ENCODE data around the gene PAX3.

Gene PAX3

GRCh38 chr2:222309766-222310165 is 11.0 kb upstream of the PAX3 start:
- no peak for DNase-seq

GRCh38 chr2:222309361-222309760 is 10.6 kb upstream of the PAX3 start:
- DNase-seq, result no peak

- DNase-seq, result no peak
Observed at GRCh38 chr2:222307978-222308730, 9.4 kb upstream of the PAX3 start.

- no peak for DNase-seq
Observed at GRCh38 chr2:222307143-222307756, 8.5 kb upstream of the PAX3 start.

GRCh38 chr2:222306393-222307142 is 7.8 kb upstream of the PAX3 start:
- DNase-seq, result no peak

GRCh38 chr2:222305516-222306392 is 7.0 kb upstream of the PAX3 start:
- DNase-seq, result no peak

- no peak for DNase-seq
Observed at GRCh38 chr2:222304737-222305515, 6.1 kb upstream of the PAX3 start.

GRCh38 chr2:222303828-222304736 is 5.3 kb upstream of the PAX3 start:
- no peak for DNase-seq

- DNase-seq, result no peak
Observed at GRCh38 chr2:222303045-222303827, 4.4 kb upstream of the PAX3 start.

- no peak for DNase-seq
Observed at GRCh38 chr2:222302178-222303018, 3.6 kb upstream of the PAX3 start.

- DNase-seq, result no peak
Observed at GRCh38 chr2:222301796-222302118, 3.0 kb upstream of the PAX3 start.

GRCh38 chr2:222301053-222301795 is 2.4 kb upstream of the PAX3 start:
- DNase-seq, result no peak

GRCh38 chr2:222300726-222301052 is 1.9 kb upstream of the PAX3 start:
- DNase-seq, result no peak

GRCh38 chr2:222299906-222300725 is 1.3 kb upstream of the PAX3 start:
- DNase-seq, result no peak

GRCh38 chr2:222298001-222298310 is 842 bp downstream of the PAX3 start:
- DNase-seq, result no peak

- DNase-seq, result no peak
Observed at GRCh38 chr2:222297600-222297935, 1.2 kb downstream of the PAX3 start.

- DNase-seq, result no peak
Observed at GRCh38 chr2:222296911-222297599, 1.7 kb downstream of the PAX3 start.

- DNase-seq, result no peak
Observed at GRCh38 chr2:222296311-222296741, 2.5 kb downstream of the PAX3 start.

Measured in activated CD8-positive, alpha-beta memory T cell treated with anti-CD3 and anti-CD28 coated beads, Interleukin-2, amount 50 U/mL, for 4 hours (primary cell).